D721Med (cell line): ENCODE results near the gene LENG8.

Experiments
- DNase-seq: peaks from one replicate; pipeline ENCODE4 v3.0.0; 2011; ENCODE audit warnings: low spot score; ENCODE audit not compliant: insufficient read length
- FAIRE-seq: peaks from 2 replicates; lab custom pipeline; 2011; peaks lifted over from hg19 to GRCh38; lab: Jason Lieb, UNC
- CTCF ChIP-seq: IDR thresholded peaks from 2 replicates; pipeline ENCODE4 v1.5.1; 2012; ENCODE audit warnings: mild to moderate bottlenecking, control low read depth; ENCODE audit not compliant: insufficient read depth; ENCODE audit errors: missing control alignments

The LENG8 gene

GRCh38 chr19:54469496-54469934 is 20.5 kb downstream of the LENG8 start:
- DNase-seq (no peak), FAIRE-seq (no peak)
- TF ChIP-seq CTCF, result no peak

DNA sequence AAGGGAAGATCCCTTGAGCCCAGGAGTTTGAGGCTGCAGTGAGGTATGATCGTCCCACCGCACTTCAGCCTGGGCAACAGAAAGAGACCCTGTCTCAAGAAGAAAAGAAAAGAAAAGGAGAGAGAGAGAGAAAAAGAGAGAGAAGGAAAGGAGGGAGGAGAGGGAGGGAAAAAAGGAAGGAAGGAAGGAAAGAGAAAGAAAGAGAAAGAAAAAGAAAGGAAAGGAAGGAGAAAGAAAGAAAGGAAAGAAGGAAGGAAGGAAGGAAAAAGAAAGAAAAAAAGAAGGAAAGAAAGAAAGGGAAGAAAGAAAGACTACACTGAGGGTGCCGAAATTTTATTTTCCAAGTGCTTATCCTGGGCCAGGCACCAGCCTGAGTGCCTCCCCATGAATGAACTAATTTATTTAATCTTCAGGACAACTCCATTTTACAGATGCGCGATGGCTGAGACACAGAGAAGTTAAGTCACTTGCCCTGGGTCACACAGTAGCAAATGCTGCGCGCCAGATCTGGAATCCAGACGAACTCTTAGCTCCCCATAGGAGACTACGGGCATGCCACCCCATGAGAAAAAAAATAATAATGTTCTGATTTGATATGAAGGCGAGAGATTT is 21.4 kb downstream of the LENG8 start:
- no peak for DNase-seq
- no peak for FAIRE-seq
- TF ChIP-seq CTCF, result no peak

DNA sequence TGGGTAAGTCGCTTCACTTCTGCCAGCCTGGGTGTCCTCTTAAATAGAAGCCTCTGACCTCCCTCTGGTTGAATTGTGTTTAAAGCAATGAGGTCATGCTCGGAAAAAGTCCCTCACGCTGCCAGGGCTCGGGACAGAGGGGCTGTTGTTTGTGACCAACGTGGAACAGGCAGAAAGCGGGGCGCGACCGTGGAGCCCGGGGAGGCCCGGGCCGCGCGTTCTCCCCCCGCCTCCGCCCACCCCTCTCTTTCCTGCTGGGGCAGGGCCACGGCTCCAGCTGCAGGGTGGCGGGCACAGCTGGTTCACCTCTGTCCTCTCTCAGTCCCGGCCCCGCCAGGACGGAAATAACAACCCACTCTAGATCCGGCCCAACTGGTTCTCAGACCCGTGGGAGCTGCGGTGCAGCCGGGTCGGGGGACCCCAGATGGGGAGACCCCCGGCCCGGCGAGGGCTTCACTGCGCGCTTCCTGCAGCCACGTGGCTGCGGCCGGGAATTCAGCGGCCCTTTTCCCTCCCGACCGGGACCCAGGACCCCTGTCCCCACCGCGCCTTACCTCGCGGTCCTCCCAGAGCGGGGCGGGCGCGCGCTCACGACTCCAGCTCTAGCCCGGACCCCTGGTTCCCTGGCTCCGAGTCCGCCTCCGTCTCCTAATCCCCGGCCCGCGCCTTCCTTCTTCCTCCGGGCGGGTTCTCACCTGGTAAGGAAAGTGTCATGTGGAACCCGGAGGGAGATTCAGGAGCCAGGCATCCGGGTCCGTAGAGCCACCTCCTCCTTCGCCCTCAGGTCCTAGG is 22.2 kb downstream of the LENG8 start:
- FAIRE-seq, result no peak
- no peak for DNase-seq
- no peak for TF ChIP-seq CTCF

DNA sequence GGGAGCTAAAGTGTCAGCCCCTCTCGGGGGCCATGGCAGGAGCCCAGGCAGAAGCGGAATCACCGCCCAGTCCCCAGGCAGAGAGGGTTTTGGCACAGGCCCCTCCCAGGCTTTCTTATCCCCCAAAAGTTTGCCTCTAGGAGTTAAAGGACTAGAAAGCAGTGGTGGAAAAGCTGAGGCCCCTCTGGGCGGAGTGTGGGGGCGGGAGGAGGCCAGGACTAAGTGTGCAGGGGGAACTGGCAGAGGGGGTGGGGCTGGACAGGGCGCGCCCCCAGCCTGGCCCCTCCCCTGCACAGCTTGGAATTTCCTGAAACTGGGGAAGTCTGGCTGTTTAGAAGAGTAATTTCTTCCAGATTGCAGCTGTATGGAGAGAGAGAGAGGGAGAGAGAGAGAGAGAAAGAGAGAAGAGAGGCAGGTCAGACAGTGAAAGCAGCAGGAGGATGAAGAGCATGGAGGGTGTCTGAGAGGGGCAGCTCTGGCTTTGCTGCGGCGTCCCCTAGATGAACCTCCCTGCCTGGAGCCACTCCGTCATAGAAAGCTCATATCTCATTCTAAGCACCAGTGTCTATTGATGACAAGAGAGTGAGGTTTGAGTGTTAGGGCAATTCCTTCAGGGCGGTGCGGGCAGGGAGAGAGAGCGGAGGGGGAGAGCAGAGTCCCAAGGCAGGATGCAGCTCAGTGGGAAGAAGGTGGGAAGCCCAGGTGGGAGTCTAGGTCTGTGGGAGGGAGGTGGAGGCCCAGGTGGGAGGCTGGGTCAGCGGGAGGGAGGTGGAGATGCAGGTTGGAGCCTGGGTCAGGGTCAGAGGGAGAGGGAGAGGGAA is 24.3 kb downstream of the LENG8 start, which contains the start of gene CDC42EP5:
Gene CDC42EP5, minus strand, starts transcription at position 226 of the 821 bp plus-strand sequence. CDS start 7,749 bp downstream, outside the sequence.
- no peak for FAIRE-seq
- TF ChIP-seq CTCF, result no peak
- DNase-seq, result no peak

DNA sequence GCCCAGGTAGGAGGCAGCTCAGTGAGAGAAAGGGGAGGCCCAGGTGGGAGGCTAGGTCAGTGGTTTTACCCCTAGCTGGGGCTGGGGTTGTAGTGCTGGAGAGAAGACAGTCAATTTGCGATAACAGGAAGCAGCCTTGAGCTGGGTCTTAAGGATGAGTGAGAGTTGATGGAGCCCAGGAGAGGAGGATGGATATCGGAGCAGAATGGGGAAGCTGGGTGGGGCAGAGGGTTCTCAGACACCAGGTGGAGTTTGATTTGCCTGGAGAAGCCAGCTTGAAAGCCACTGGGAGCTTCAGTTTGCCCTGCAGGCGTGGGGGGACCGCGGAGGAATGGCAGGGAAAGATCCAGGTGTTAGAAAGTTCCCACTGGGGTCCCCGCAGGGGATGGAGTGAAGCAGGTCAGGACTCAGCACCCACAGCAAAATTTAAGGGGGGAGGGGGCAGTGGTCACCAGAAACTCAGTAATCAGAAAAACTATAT is 24.9 kb downstream of the LENG8 start:
- DNase-seq (no peak), FAIRE-seq (no peak)
- TF ChIP-seq CTCF, result no peak

- DNase-seq (no peak), FAIRE-seq (no peak)
- TF ChIP-seq CTCF, result no peak
Observed at GRCh38 chr19:54475706-54476105, 26.7 kb downstream of the LENG8 start.
